Esophagus muscularis mucosa (tissue), 4 donors: ENCODE results near the gene IGLL5. TPM values are rescaled to one million over a fixed set of nuclear protein-coding genes. Genes with fewer than 3 reads are reported as not detected.

Experiments
- DNase-seq: peaks from one replicate; pipeline ENCODE4 v3.0.0-alpha.2; 2017; ENCODE audit errors: extremely low spot score
- H3K27ac ChIP-seq, 4 donors: fragments of 200-600 bp; sonication (generic); replicated peaks in 1 of 4; 1 replicate in 3 of 4; 2 replicates in 1 of 4; pipeline ENCODE4 v1.5.1; 2016 to 2019; ENCODE audit warnings: mild to moderate bottlenecking in 1 of 4
- H3K27me3 ChIP-seq, 4 donors: fragments of 200-600 bp; sonication (generic); one replicate each; pipeline versions ENCODE4 v1.5.1 to v1.6.0; 2016 to 2019
- H3K36me3 ChIP-seq, 4 donors: fragments of 200-600 bp; sonication (generic); one replicate each; pipeline ENCODE4 v1.5.1; 2016 to 2019
- H3K4me1 ChIP-seq, 4 donors: fragments of 200-600 bp; sonication (generic); one replicate each; pipeline ENCODE4 v1.5.1; 2016 to 2019
- H3K4me3 ChIP-seq, 4 donors: fragments of 200-600 bp; sonication (generic); 1 replicate in 2 of 4; 2 replicates in 2 of 4; pipeline ENCODE4 v1.5.1; 2016 to 2019; ENCODE audit warnings: mild to moderate bottlenecking in 4 of 4, moderate library complexity in 1 of 4
- H3K9me3 ChIP-seq, 4 donors: fragments of 200-600 bp; sonication (generic); 1 replicate in 3 of 4; 2 replicates in 1 of 4; pipeline ENCODE4 v1.5.1; 2016 to 2019
- CTCF ChIP-seq, 3 experiments: fragments of 200-600 bp in 2 of 3; fragments of 450-650 bp in 1 of 3; sonication (generic) in 2 of 3; IDR thresholded peaks; one replicate each; pipeline ENCODE4 v1.5.1; 2017 to 2019; ENCODE audit warnings: antibody characterized with exemption in 3 of 3, mild to moderate bottlenecking in 2 of 3, moderate library complexity in 1 of 3
- EP300 ChIP-seq: sonication (generic); formaldehyde crosslinking; IDR thresholded peaks from one replicate; pipeline ENCODE4 v1.6.1; 2017; ENCODE audit warnings: antibody characterized with exemption
- POLR2A ChIP-seq: fragments of 450-650 bp; IDR thresholded peaks from one replicate; pipeline ENCODE4 v1.6.1; 2017; ENCODE audit warnings: antibody characterized with exemption, moderate library complexity, mild to moderate bottlenecking, low read depth
- POLR2AphosphoS5 ChIP-seq, 2 donors: sonication (generic); formaldehyde crosslinking; IDR thresholded peaks; one replicate each; pipeline ENCODE4 v1.6.1; 2017; ENCODE audit warnings: antibody characterized with exemption in 2 of 2
- WGBS: methylation state at CpG from one replicate; pipeline ENCODE4 v1.1.5; 2018; 5-methylcytosine and 5-hydroxymethylcytosine counted together
- intact Hi-C: fragments of 100-400 bp; cut with DNase I; formaldehyde crosslinking; loops from one replicate; pipeline ENCODE4 v1.15.1; 2023
- total RNA-seq, 4 donors: library from RNA; depleted of rRNA; stranded (reverse); fragments of >200 nt; gene quantifications; one replicate each; pipeline versions ENCODE4 v1.1.0 to v1.2.1, GENCODE V29; 2016

The IGLL5 gene
- total RNA-seq, 4 donors from 2014 or later, result 0.39 to 1.3 (median 0.80) TPM; not detected in 1

- no peak overlapping the region for H3K27ac ChIP-seq
- no peak overlapping the region for H3K4me3 ChIP-seq
- intact Hi-C loops, result no loop called here
- H3K4me1 ChIP-seq, result peaks cover 0 to 7% (median 2%) of the 10 kb centered on the region in 4 donors
- WGBS, result 88% methylated on average over 15 of the region's 16 CpGs
- DNase-seq, result no peak
- no peaks in the 10 kb centered on the region for H3K36me3 ChIP-seq
- TF ChIP-seq POLR2A (no peak), POLR2AphosphoS5 (IDR thresholded peaks at IDR 0.05) (no peak), EP300 (no peak), CTCF (IDR thresholded peaks at IDR 0.05) (no peak)
- no peaks in the 10 kb centered on the region for H3K9me3 ChIP-seq
- H3K27me3 ChIP-seq, result peaks cover 0 to 61% (median 0%) of the 10 kb centered on the region in 4 donors
Measured at GRCh38 chr22:22929381-22930221, 42.0 kb downstream of the IGLL5 start.

DNA sequence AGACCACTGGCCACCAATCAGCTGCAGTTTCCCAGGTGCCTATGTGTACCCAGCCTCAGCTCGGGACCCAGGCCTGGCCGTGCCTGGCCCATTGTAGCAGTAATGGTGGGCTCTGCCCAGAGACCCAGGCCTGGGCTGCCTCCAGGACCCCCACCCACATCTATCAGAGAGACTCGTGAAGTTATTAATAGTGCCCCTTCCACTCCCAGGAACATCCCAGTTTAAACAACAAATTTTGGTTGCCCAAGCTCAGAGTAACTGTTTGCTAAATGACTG is 42.5 kb downstream of the IGLL5 start:
- H3K27me3 ChIP-seq, result peaks cover 0 to 55% (median 0%) of the 10 kb centered on the region in 4 donors
- intact Hi-C loops, result no loop called here

GRCh38 chr22:22930571-22931556 is 43.2 kb downstream of the IGLL5 start:
- no peak for DNase-seq
- WGBS, result 83% methylated on average over 6 of the region's 9 CpGs
- H3K4me1 ChIP-seq, result peaks cover 0 to 7% (median 2%) of the 10 kb centered on the region in 4 donors
- TF ChIP-seq EP300, result no peak
- TF ChIP-seq POLR2A, result no peak
- TF ChIP-seq CTCF (IDR thresholded peaks at IDR 0.05), result no peak
- no peak for TF ChIP-seq POLR2AphosphoS5 (IDR thresholded peaks at IDR 0.05)
- no peaks in the 10 kb centered on the region for H3K36me3 ChIP-seq
- H3K27ac ChIP-seq, result no peak overlapping the region
- H3K4me3 ChIP-seq, result no peak overlapping the region
- H3K27me3 ChIP-seq, result peaks cover 0 to 55% (median 0%) of the 10 kb centered on the region in 4 donors
- intact Hi-C loops, result no loop called here
- no peaks in the 10 kb centered on the region for H3K9me3 ChIP-seq

More for the DNA sequence above, 42.5 kb downstream of the IGLL5 start:
- Histone ChIP-seq H3K9me3 (no peaks in the 10 kb centered on the region), H3K27ac (no peak overlapping the region), H3K36me3 (no peaks in the 10 kb centered on the region), H3K4me1 (peaks cover 0 to 7% (median 2%) of the 10 kb centered on the region in 4 donors), H3K4me3 (no peak overlapping the region)
- TF ChIP-seq CTCF (IDR thresholded peaks at IDR 0.05) (no peak), EP300 (no peak), POLR2AphosphoS5 (IDR thresholded peaks at IDR 0.05) (no peak), POLR2A (no peak)
- no peak for DNase-seq
- WGBS, result 90% methylated on average over 3 of the region's 3 CpGs

DNA sequence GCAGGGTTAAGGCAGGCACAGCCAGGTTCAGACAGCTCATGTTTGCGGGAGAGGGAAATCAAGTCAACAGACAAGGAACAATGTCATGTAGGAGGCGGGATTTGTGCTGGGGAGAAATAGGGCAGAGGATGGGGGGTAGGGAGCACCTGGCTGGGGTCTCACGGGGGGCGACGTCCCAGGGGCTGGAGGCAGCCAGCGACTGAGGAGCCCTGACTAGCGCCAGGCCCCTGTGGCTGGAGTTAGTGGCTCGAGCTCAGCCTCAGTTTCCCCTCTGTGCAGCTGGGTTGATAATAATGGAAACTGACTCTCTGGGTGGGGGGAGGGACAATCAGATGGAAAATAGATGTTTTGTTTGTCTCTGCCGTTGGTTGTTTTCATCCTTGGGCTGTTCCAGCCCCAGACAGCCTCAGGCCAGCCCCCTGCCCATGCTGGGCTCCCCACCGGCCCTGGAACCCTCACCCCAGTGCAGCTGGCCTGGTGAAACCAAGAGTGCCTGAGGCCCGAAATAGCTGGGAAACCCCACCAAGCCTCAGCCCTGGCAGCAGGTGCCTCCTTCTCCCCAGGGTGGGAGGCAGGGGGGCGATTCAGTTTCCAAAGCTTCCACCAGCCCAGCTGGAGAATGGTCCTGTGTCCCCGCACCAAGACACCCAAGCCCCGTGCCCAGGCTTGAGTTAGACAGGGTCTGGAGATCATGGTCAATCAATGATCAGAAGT is 44.1 kb downstream of the IGLL5 start:
- Histone ChIP-seq H3K36me3 (no peaks in the 10 kb centered on the region), H3K4me3 (no peak overlapping the region), H3K4me1 (peaks cover 0 to 7% (median 2%) of the 10 kb centered on the region in 4 donors), H3K27me3 (peaks cover 0 to 51% (median 0%) of the 10 kb centered on the region in 4 donors), H3K27ac (no peak overlapping the region), H3K9me3 (no peaks in the 10 kb centered on the region)
- intact Hi-C loops, result no loop called here
- WGBS, result 80% methylated on average over 5 of the region's 14 CpGs
- DNase-seq, result no peak
- TF ChIP-seq CTCF (IDR thresholded peaks at IDR 0.05), result no peak
- TF ChIP-seq POLR2A, result no peak
- TF ChIP-seq EP300, result no peak
- no peak for TF ChIP-seq POLR2AphosphoS5 (IDR thresholded peaks at IDR 0.05)
